HUES6 (cell line): Measurements from ENCODE around the gene MT1B.
"Not testable (repeated sequence)": the region's sequence is repeated elsewhere in the genome, so short reads cannot be mapped to it uniquely, and the experiment has no call there.

Source experiments
- H3K27ac ChIP-seq: 2 replicates; pipeline ENCODE4 v1.7.0; 2013; ENCODE audit warnings: low read depth, mild to moderate bottlenecking, low read length, inconsistent platforms
- H3K27me3 ChIP-seq: 2 replicates; pipeline ENCODE4 v1.6.1; 2013; ENCODE audit warnings: low read length; ENCODE audit not compliant: control insufficient read depth, insufficient read depth
- H3K36me3 ChIP-seq: 2 replicates; pipeline ENCODE4 v1.6.1; 2013; ENCODE audit warnings: low read length; ENCODE audit not compliant: control insufficient read depth, insufficient read depth
- H3K4me1 ChIP-seq: 2 replicates; pipeline ENCODE4 v1.6.1; 2013; ENCODE audit warnings: low read length; ENCODE audit not compliant: control insufficient read depth, insufficient read depth
- H3K4me3 ChIP-seq: 2 replicates; pipeline ENCODE4 v1.5.1; 2013; ENCODE audit warnings: low read depth, low read length
- H3K9ac ChIP-seq: one replicate; pipeline ENCODE4 v1.6.1; 2013; ENCODE audit warnings: mild to moderate bottlenecking, low read length
- H3K9me3 ChIP-seq: 2 replicates; pipeline ENCODE4 v1.6.1; 2013; ENCODE audit warnings: low read depth, low read length; ENCODE audit not compliant: control insufficient read depth, insufficient read depth

The MT1B gene

DNA sequence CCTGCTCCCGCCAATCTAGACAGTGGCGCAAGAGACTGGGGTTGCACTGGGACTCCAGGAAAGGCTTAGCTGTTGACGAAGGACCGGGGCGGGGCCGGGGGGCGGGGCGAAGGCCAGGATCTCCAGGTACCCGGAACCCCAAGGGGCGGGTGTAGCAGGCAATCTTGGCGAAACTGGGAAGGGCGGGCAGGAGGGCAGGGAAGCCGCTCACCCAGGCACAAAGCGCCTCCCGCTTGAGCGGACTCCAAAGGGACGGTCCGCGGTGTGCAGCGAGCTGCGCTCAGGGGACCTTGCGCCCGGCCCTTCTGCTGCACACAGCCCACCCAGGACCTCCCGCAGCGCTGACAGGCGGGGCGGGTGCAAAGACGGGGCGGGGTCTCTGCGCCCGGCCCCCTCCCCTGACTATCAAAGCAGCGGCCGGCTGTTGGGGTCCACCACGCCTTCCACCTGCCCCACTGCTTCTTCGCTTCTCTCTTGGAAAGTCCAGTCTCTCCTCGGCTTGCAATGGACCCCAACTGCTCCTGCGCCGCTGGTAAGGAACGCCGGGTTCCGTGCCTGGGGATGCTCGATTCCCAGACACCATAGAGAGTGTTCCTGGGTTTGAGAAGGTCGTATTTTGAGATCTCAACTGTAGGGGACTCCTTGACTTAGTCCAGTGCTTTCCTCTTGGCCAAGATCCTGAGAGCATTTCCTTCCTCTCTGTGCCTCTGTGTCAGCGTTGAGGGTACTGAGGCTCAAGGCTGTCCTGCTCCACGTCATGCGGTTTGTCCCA is 6.1 kb downstream of the MT1B start, which contains the start of gene MT1F:
MT1F (plus strand) TSS at position 405 of the 772 bp plus-strand sequence; CDS start at position 505, 100 bp downstream.
- Histone ChIP-seq H3K4me3 (peak within 1 kb of the TSS; percentile 83), H3K27ac (peak within 1 kb of the TSS; percentile 27; the same call in 1 of the 2 replicates), H3K9ac (peak within 1 kb of the TSS; percentile 92)

DNA sequence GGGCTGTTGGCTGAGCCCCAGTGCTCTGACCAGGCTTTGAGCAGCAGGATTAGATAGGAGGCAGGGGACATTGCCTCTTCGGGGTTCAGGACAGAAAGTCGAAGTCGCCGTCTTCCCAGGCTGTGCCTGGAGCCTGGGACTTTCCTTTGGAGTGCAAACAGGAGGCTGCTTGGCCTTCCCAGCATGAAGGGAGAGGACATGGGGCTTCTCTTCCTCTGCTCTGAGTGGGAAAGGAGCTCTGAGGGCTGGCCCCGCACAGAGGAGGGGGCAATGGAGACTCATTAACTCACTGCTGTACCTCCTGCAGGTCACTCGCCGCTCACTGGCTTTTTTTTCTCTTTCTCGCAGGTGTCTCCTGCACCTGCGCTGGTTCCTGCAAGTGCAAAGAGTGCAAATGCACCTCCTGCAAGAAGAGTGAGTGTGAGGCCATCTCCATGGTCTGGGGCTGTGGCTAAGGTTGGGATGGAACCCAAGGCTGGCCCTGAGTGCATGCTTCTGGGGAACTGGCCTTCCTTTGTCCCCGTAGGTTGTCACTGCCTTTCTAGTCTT is 6.7 kb downstream of the MT1B start:
- peak overlapping the region; percentile 83 for H3K4me3 ChIP-seq
- peaks cover 64% of the 10 kb centered on the region for H3K27me3 ChIP-seq
- H3K9ac ChIP-seq, result peak overlapping the region; percentile 92

More for the DNA sequence above, 6.1 kb downstream of the MT1B start, which contains the start of gene MT1F:
- no peaks in the 10 kb centered on the region for H3K9me3 ChIP-seq
- peaks cover 63% of the 10 kb centered on the region for H3K27me3 ChIP-seq
- no peaks in the 10 kb centered on the region for H3K36me3 ChIP-seq
- H3K4me1 ChIP-seq, result peaks cover 17% of the 10 kb centered on the region; the same call in 1 of the 2 replicates

DNA sequence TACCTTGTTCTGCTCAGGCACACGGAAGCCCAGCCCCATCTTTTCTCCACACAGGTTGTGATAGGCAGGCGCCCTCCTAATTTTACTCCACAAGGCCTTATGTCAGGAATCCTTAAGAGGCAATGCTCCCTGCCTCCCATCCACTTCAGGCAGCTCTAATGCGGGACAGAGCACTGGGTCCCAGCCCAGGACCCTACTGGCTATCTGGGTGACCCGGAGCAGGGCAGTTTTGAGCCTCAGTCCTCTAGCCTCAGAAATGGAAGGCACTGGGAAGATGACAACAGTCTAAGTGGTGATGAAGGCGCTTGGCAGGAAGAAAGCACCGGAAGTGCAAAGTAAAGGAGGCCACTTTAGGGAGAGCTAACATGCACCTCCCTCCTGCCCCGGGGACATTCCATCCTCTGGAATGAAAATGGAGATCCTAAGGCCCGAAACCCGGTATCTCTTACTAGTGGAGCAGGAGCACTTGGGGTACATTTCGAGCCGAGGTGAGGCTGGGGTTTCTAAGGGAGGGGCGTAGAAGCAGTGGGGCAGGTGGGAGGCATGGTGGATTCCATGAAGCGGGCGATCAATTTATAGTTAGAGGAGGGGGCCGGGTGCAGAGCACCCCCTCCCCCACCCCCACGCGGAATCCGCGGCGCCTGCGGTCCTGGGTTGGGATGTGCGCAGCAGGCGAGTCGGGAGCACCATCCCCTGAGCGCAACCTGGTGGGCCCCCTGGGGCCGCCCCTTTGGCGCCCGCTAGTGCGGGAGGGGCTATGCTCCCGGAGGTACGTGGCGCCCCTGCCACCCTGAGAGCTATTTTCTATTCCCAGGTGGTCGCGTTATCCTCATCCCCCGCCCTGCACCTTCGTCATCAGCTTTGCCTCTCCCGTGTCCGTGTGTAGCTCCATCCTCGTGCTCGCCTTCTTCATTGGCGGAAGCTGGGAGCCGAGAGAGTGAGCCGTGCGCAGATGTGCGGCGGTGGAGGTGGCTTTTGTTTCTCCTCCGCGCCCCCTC is 11.0 kb downstream of the MT1B start:
- H3K27ac ChIP-seq, result no peak overlapping the region
- peak overlapping the region; percentile 61 for H3K9ac ChIP-seq
- peak overlapping the region; percentile 64 for H3K4me3 ChIP-seq
- H3K36me3 ChIP-seq, result no peaks in the 10 kb centered on the region
- H3K27me3 ChIP-seq, result peaks cover 99% of the 10 kb centered on the region
- H3K4me1 ChIP-seq, result peaks cover 21% of the 10 kb centered on the region; the same call in 1 of the 2 replicates
- H3K9me3 ChIP-seq, result no peaks in the 10 kb centered on the region

More for the DNA sequence above, 6.7 kb downstream of the MT1B start:
- Histone ChIP-seq H3K9me3 (no peaks in the 10 kb centered on the region), H3K4me1 (peaks cover 17% of the 10 kb centered on the region; the same call in 1 of the 2 replicates), H3K27ac (no peak overlapping the region; the same call in 1 of the 2 replicates), H3K36me3 (no peaks in the 10 kb centered on the region)

DNA sequence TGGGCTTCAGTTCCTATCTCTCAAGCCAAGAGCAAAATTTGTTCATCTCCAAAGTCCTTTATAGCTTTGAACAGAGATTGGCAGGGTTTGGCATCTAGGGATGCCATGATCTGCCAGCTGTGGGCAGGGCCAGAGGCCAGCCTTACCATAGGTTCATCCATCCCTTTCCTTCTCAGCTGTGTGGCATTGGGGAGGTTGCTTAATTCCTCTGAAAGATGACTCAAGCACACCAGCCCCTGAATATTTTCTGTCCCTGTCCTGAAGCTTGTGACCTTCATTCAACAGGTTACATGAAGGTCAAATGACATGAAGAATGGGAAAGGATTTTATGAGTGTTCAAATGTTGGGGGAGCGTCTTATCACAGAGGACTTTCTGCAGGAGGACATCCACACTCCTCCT is 12.8 kb downstream of the MT1B start:
- peaks cover 100% of the 10 kb centered on the region for H3K27me3 ChIP-seq
- peaks cover 26% of the 10 kb centered on the region for H3K4me1 ChIP-seq
- no peaks in the 10 kb centered on the region for H3K9me3 ChIP-seq
- H3K36me3 ChIP-seq, result no peaks in the 10 kb centered on the region
- H3K27ac ChIP-seq, result no peak overlapping the region
- no peak overlapping the region for H3K4me3 ChIP-seq
- no peak overlapping the region for H3K9ac ChIP-seq

DNA sequence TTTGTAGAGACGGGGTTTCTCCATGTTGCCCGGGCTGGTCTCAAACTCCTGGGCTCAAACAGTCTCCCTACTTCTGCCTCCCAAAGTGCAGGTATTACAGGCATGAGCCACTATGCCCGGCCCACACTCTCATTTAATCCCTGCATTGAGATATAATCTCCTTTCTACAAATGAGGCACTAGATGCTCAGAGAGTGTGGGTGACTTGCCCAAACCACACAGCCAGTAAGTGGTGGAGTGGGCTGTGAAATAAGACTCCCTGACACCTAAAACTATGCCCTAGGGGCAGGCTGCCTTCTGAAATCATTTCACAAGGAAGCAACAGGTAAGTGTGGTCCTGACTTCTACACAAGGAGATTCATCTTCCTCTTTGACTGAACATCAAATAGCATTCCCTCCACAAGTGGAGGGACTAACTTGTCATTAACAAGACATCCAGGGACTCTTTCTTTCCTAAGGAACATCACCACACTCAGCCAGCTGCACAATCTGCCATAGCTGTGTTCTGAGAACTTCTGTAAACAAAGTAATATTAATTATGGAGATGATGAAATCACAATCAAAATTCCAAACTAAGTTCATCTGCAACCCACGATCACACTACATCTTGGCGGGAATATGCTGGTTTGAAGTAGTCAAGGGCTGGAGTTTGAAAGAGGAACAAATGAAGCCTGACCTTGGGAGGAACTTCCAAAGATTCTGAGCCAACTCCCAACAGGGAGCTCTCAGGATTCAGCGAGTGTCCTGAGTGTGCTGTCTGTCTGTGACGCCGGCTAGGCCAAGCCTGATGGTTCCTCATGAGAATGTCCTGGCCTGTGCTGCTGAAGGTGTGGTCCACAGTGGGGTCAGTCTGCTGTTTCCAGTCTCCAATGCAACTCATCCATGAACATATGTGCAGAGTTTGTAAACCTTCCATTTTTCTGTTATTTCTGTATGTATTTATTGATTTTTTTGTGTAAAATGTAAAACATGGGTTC is 13.9 kb downstream of the MT1B start:
- Histone ChIP-seq H3K27me3 (peaks cover 100% of the 10 kb centered on the region), H3K4me1 (peaks cover 35% of the 10 kb centered on the region)
- not testable (repeated sequence) for H3K27ac ChIP-seq, H3K9ac ChIP-seq, H3K9me3 ChIP-seq, H3K36me3 ChIP-seq, H3K4me3 ChIP-seq

DNA sequence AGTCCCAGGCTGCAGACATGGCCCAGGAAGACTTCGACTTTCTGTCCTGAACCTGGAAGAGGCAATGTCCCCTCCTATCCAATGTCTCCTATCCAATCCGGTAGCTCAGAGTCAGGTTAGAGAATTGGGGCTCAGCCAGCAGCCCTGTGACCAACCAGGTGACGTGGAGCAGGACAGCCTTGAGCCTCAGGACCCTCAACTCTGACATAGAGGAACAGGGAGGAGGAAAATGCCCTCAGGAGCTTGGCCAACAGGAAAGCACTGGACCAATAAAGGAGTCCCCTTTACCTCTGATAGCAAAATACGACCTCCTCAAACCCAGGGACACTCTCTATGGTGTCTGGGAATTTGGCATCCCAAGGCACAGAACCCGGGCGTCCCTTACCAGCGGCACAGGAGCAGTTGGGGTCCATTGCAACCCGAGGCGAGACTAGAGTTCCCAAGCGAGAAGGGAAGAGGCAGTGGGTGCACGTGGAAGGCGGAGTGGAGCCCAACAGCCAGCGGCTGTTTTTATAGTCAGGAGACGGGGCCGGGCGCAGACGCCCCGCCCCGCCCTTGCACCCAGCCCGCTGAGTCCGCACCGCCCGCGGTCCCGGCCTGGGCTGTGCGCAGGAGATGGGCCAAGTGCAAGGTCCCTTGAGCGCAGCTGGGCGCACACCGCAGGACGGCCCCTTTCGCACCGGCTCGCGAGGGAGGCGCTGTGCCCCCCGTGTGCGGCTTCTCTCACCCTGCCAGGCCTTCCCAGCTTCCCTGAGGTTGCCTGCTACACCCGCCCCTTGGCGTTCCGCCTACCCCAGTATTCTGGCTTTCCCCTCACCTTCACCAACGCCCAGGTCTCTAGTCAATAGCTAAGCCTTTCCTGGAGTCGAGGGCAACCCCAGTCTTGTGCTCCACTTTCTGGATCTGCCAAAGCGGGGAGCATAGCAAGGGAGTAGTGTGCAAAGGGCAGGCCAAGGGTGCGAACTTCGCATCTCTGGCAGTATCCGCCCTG is 16.2 kb downstream of the MT1B start, which contains the start of gene MT1G:
MT1G (minus strand) TSS at position 485 of the 991 bp plus-strand sequence; CDS start at position 413, 72 bp downstream.
- H3K27ac ChIP-seq, result no peak within 1 kb of the TSS
- H3K27me3 ChIP-seq, result peaks cover 99% of the 10 kb centered on the region
- peaks cover 30% of the 10 kb centered on the region for H3K4me1 ChIP-seq
- no peaks in the 10 kb centered on the region for H3K36me3 ChIP-seq
- peak within 1 kb of the TSS; percentile 51 for H3K4me3 ChIP-seq
- H3K9me3 ChIP-seq, result no peaks in the 10 kb centered on the region
- peak within 1 kb of the TSS; percentile 77 for H3K9ac ChIP-seq

DNA sequence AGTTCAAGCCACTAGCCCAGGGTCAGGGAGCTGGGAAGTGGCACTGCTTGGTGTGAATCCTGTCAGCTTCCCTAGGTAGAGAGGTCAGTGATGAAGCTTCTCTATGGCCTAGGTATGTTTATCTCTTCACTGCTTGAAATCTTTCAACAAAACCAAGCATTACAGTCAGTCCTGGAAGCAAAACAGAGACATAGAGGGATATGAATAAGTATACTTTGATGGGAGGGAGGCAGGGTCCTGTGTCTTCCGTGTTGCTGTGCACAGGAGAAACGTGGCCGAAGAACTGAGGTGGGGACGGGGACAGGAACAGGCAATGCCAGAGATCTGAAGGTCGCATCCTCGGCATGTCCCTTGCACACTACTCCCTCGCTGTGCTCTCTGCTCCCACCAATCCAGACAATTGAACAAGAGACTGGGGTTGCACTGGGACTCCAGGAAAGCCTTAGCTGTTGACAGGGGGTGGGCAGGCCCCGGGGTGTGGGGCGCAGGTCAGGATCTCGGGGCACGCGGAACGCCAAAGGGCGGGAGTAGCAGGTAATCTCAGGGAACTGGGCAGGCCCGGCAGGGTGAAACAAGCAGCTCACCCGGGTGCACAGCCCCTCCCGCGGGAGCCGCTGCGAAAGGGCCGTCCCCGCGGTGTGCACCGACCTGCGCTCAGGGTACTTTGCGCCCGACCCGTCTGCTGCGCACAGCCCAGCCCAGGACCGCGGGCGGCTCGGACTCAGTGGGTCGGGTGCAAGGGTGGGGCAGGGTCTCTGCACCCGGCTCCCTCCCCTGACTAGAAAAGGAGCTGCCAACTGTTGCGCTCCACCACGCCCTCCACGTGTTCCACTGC is 17.5 kb downstream of the MT1B start, which contains the start of gene MT1H:
MT1H (plus strand) TSS at position 810 of the 835 bp plus-strand sequence. CDS start 71 bp downstream, outside the sequence.
- Histone ChIP-seq H3K27ac (no peak within 1 kb of the TSS), H3K27me3 (peaks cover 96% of the 10 kb centered on the region), H3K9me3 (no peaks in the 10 kb centered on the region), H3K9ac (peak within 1 kb of the TSS; percentile 63), H3K36me3 (no peaks in the 10 kb centered on the region), H3K4me1 (peaks cover 36% of the 10 kb centered on the region), H3K4me3 (peak within 1 kb of the TSS; percentile 49)

DNA sequence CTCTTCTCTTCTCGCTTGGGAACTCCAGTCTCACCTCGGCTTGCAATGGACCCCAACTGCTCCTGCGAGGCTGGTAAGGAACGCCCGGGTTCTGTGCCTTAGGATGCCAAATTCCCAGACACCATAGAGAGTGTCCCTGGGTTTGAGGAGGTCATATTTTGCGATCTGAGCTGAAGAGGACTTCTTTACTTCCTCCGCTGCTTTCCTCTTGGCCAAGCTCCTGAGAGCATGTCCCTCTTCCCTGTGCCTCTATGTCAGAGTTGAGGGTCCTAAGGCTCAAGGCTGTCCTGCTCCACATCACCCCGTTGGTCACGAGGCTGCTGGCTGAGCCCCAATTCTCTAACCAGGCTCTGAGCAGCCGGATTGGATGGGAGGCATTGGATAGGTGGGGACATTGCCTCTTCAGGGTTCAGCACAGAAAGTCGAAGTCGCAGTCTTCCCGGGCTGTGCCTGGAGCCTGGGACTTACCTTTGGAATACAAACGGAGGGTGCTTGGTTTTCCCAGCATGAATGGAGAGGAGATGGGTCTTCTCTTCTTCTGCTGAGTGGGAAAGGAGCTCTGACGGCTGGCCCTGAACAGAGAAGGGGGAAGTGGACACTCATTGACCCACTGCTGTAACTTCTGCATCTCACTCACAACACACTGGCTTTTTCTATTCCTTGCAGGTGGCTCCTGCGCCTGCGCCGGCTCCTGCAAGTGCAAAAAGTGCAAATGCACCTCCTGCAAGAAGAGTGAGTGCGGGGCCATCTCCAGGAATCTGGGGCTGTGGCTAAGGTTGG is 18.3 kb downstream of the MT1B start:
- Histone ChIP-seq H3K4me1 (peaks cover 41% of the 10 kb centered on the region), H3K9me3 (no peaks in the 10 kb centered on the region), H3K9ac (peak overlapping the region; percentile 63), H3K4me3 (peak overlapping the region; percentile 49), H3K36me3 (no peaks in the 10 kb centered on the region), H3K27me3 (peaks cover 89% of the 10 kb centered on the region), H3K27ac (no peak overlapping the region)
